DND-41 (cell line): ENCODE results near the gene ZNHIT6.

ENCODE experiments used
- CTCF ChIP-seq: IDR thresholded peaks from 2 replicates; pipeline ENCODE4 v1.5.1; 2012; ENCODE audit warnings: borderline replicate concordance, low read length, moderate library complexity, mild to moderate bottlenecking; ENCODE audit not compliant: poor library complexity, severe bottlenecking; ENCODE audit errors: extremely low read depth
- EZH2 ChIP-seq: IDR thresholded peaks from 3 replicates; pipeline ENCODE4 v1.6.1; 2012; ENCODE audit warnings: borderline replicate concordance, low read depth, mild to moderate bottlenecking, moderate library complexity, low read length, inconsistent platforms; ENCODE audit not compliant: severe bottlenecking

- TF ChIP-seq EZH2: no peak
- no peak for TF ChIP-seq CTCF
These were observed 86.8 kb downstream of the ZNHIT6 start for GRCh38 chr1:85621430-85621829.
